HUES48 (cell line): ENCODE results near the gene PBX1.

ENCODE experiments used
- H3K27ac ChIP-seq: one replicate; pipeline ENCODE4 v1.7.0; 2013; ENCODE audit warnings: low read depth, low read length, inconsistent platforms
- H3K27me3 ChIP-seq: 2 replicates; pipeline ENCODE4 v1.6.1; 2013; ENCODE audit warnings: mild to moderate bottlenecking, low read length; ENCODE audit not compliant: control insufficient read depth, insufficient read depth
- H3K36me3 ChIP-seq: 2 replicates; pipeline ENCODE4 v1.6.1; 2013; ENCODE audit warnings: low read length; ENCODE audit not compliant: control insufficient read depth, insufficient read depth
- H3K4me1 ChIP-seq: 2 replicates; pipeline ENCODE4 v1.6.1; 2013; ENCODE audit warnings: mild to moderate bottlenecking, low read length; ENCODE audit not compliant: control insufficient read depth, insufficient read depth
- H3K4me3 ChIP-seq: 2 replicates; pipeline ENCODE4 v1.5.1; 2013; ENCODE audit warnings: mild to moderate bottlenecking, low read depth, low read length
- H3K9ac ChIP-seq: 2 replicates; pipeline ENCODE4 v1.6.1; 2013; ENCODE audit warnings: mild to moderate bottlenecking, low read depth, low read length, moderate library complexity
- H3K9me3 ChIP-seq: 2 replicates; pipeline ENCODE4 v1.6.1; 2013; ENCODE audit warnings: low read length; ENCODE audit not compliant: control insufficient read depth, insufficient read depth

PBX1 gene

GRCh38 chr1:164731161-164731876 is 172.3 kb downstream of the PBX1 start:
- H3K27me3 ChIP-seq, result no peaks in the 10 kb centered on the region
- H3K9me3 ChIP-seq, result no peaks in the 10 kb centered on the region

DNA sequence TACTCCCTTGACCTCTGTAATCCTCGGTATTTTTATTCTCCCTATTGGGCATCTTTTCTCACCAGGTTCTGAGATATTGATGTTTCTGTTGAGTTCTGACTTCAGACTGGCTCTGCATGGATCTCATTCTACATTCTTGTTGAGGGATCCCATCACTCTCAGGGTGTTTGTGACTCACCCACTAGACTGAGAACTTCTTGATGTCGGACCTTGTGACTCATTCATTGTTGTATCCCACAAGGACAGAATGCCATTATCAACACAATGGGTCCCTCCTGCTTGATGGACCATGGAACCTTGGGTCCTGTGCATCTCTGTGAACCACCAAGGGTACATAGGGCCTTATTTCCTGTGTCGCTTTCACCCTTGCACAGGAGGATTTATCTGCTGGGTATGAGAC is 174.1 kb downstream of the PBX1 start:
- Histone ChIP-seq H3K27ac (no peak overlapping the region), H3K4me3 (no peak overlapping the region), H3K4me1 (peaks cover 47% of the 10 kb centered on the region), H3K9ac (no peak overlapping the region), H3K36me3 (no peaks in the 10 kb centered on the region), H3K27me3 (no peaks in the 10 kb centered on the region), H3K9me3 (no peaks in the 10 kb centered on the region)

More at GRCh38 chr1:164731161-164731876, 172.3 kb downstream of the PBX1 start:
- no peak overlapping the region for H3K4me3 ChIP-seq
- H3K9ac ChIP-seq, result no peak overlapping the region
- H3K4me1 ChIP-seq, result peaks cover 47% of the 10 kb centered on the region
- H3K36me3 ChIP-seq, result no peaks in the 10 kb centered on the region
- peak overlapping the region; percentile 5 for H3K27ac ChIP-seq

- Histone ChIP-seq H3K4me3 (no peak overlapping the region), H3K36me3 (no peaks in the 10 kb centered on the region), H3K9ac (no peak overlapping the region), H3K27me3 (no peaks in the 10 kb centered on the region), H3K4me1 (peaks cover 50% of the 10 kb centered on the region), H3K27ac (no peak overlapping the region), H3K9me3 (no peaks in the 10 kb centered on the region)
Observed at GRCh38 chr1:164733734-164734133, 174.8 kb downstream of the PBX1 start.

GRCh38 chr1:164735315-164736052 is 176.5 kb downstream of the PBX1 start:
- H3K4me3 ChIP-seq, result no peak overlapping the region
- peak overlapping the region; percentile 15 for H3K27ac ChIP-seq
- H3K27me3 ChIP-seq, result no peaks in the 10 kb centered on the region
- peaks cover 53% of the 10 kb centered on the region for H3K4me1 ChIP-seq
- H3K9me3 ChIP-seq, result no peaks in the 10 kb centered on the region
- H3K9ac ChIP-seq, result no peak overlapping the region
- no peaks in the 10 kb centered on the region for H3K36me3 ChIP-seq

DNA sequence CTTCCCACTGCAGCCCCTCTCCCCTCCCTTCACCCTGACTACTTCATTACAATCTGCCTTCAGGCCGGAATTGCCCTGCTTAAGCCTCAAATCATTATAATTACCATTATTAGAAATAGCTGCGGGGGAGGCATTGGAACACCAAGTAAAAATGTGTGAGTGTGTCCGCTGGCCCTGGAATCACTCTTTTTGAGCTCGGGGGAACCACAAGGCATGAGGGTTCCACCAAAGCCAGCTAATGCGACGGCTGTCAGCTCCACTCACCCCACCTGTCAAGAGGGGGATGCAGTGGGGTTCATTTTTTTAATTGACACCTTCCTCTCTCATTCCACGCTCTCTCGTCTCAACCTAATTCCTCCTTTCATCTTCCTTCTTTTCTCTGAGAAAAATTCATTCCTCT is 177.2 kb downstream of the PBX1 start:
- Histone ChIP-seq H3K4me3 (no peak overlapping the region), H3K27ac (no peak overlapping the region), H3K9me3 (no peaks in the 10 kb centered on the region), H3K4me1 (peaks cover 46% of the 10 kb centered on the region), H3K27me3 (no peaks in the 10 kb centered on the region), H3K9ac (no peak overlapping the region), H3K36me3 (no peaks in the 10 kb centered on the region)

DNA sequence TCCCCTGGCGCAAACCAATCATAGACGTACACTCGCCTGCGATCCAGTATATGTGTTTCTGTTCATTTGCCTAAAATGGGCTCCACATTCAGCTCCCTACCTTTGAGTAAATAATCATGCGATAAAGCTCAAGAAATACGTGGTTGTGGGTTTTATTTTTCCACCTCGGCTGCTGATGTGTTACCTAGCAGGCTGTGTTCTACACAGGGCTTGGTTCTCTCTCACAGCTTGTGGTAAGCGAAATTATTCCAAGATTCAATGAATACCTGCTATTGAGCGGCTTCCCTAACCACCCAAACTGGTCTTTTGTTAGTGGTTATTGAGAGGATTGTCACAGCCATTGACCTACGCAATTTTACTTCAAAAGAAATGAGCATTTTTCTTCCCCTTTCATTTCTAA is 180.2 kb downstream of the PBX1 start:
- Histone ChIP-seq H3K4me1 (peaks cover 34% of the 10 kb centered on the region), H3K27me3 (no peaks in the 10 kb centered on the region), H3K9me3 (no peaks in the 10 kb centered on the region), H3K4me3 (no peak overlapping the region), H3K27ac (no peak overlapping the region), H3K9ac (no peak overlapping the region), H3K36me3 (no peaks in the 10 kb centered on the region)

GRCh38 chr1:164740000-164740526 is 181.1 kb downstream of the PBX1 start:
- H3K9ac ChIP-seq, result no peak overlapping the region
- H3K4me1 ChIP-seq, result peaks cover 26% of the 10 kb centered on the region
- no peak overlapping the region for H3K27ac ChIP-seq
- H3K27me3 ChIP-seq, result no peaks in the 10 kb centered on the region
- H3K36me3 ChIP-seq, result no peaks in the 10 kb centered on the region
- H3K4me3 ChIP-seq, result no peak overlapping the region
- H3K9me3 ChIP-seq, result no peaks in the 10 kb centered on the region

GRCh38 chr1:164742745-164743144 is 183.8 kb downstream of the PBX1 start:
- Histone ChIP-seq H3K9ac (no peak overlapping the region), H3K27me3 (no peaks in the 10 kb centered on the region), H3K36me3 (no peaks in the 10 kb centered on the region), H3K9me3 (no peaks in the 10 kb centered on the region), H3K4me1 (peaks cover 18% of the 10 kb centered on the region), H3K27ac (no peak overlapping the region), H3K4me3 (no peak overlapping the region)

DNA sequence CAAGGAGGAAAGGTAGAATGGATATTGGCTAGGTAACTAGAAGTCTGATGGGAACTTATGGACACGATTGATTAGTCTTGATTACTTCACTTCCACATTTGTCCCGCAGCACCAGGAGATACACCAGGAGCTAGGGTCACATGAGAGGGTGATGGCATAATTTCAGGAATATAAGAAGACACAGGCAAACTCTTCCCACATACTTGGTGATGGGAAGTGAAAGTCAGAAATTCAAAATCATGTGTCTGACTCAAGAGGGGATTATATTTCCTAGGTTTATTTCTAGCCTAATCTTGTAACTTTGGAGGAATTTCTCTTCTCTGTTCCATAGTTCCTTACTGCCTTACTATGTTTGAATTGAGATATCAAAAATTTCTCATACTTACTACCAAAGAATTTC is 185.0 kb downstream of the PBX1 start:
- Histone ChIP-seq H3K4me3 (no peak overlapping the region), H3K9me3 (no peaks in the 10 kb centered on the region), H3K27ac (no peak overlapping the region), H3K9ac (no peak overlapping the region), H3K4me1 (peaks cover 13% of the 10 kb centered on the region), H3K27me3 (no peaks in the 10 kb centered on the region), H3K36me3 (no peaks in the 10 kb centered on the region)

GRCh38 chr1:164745736-164746135 is 186.8 kb downstream of the PBX1 start:
- peaks cover 6% of the 10 kb centered on the region for H3K4me1 ChIP-seq
- no peaks in the 10 kb centered on the region for H3K9me3 ChIP-seq
- H3K4me3 ChIP-seq, result no peak overlapping the region
- H3K27ac ChIP-seq, result no peak overlapping the region
- no peaks in the 10 kb centered on the region for H3K27me3 ChIP-seq
- H3K36me3 ChIP-seq, result no peaks in the 10 kb centered on the region
- no peak overlapping the region for H3K9ac ChIP-seq

DNA sequence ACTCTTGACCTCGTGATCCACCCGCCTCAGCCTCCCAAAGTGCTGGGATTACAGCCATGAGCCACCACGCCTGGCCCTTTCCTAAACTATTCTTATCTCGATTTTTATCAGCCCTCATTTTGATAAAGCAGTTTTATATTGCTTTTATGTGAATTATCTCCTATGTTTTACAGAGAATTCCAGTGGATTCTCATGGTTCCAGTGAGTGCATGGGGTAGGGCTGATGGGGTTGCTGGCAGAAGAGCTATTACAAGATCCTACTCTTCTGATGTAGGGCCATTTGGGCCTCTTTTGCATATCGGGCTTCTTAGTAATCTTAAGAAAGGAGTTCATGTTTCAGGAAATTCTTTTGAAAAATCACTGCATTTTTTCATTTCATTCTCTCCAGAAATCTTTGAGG is 187.6 kb downstream of the PBX1 start:
- no peak overlapping the region for H3K4me3 ChIP-seq
- peaks cover 2% of the 10 kb centered on the region; the same call in 1 of the 2 replicates for H3K4me1 ChIP-seq
- H3K36me3 ChIP-seq, result no peaks in the 10 kb centered on the region
- H3K27me3 ChIP-seq, result no peaks in the 10 kb centered on the region
- H3K9ac ChIP-seq, result no peak overlapping the region
- H3K27ac ChIP-seq, result no peak overlapping the region
- no peaks in the 10 kb centered on the region for H3K9me3 ChIP-seq
